Right cardiac atrium (tissue), 5 donors: ENCODE results near the gene KDM4C. TPM values are rescaled to one million over a fixed set of nuclear protein-coding genes. Genes with fewer than 3 reads are reported as not detected.
"Not testable (repeated sequence)": the region's sequence is repeated elsewhere in the genome, so short reads cannot be mapped to it uniquely, and the experiment has no call there.

Source experiments
- ATAC-seq, 2 donors: fragments of 200-7000 bp; cut with Tn5 transposase; one replicate each; pipeline versions ENCODE4 v1.8.0 to v1.9.1; 2020; ENCODE audit warnings: moderate library complexity in 2 of 2, mild to moderate bottlenecking in 1 of 2
- DNase-seq, 3 donors: peaks; one replicate each; pipeline ENCODE4 v3.0.0-alpha.2; 2020
- H3K27ac ChIP-seq: one replicate; pipeline ENCODE4 v1.5.1; 2013; ENCODE audit warnings: mild to moderate bottlenecking, low read length, control low read depth, moderate library complexity
- H3K27me3 ChIP-seq: one replicate; pipeline ENCODE4 v1.6.1; 2013; ENCODE audit not compliant: control insufficient read depth, insufficient read depth
- H3K4me1 ChIP-seq: one replicate; pipeline ENCODE4 v1.6.1; 2013; ENCODE audit warnings: low read length; ENCODE audit not compliant: control insufficient read depth, insufficient read depth
- H3K4me3 ChIP-seq: one replicate; pipeline ENCODE4 v1.5.1; 2013; ENCODE audit warnings: low read length, control low read depth
- H3K9me3 ChIP-seq: one replicate; pipeline ENCODE4 v1.6.1; 2013; ENCODE audit warnings: low read length; ENCODE audit not compliant: control insufficient read depth
- WGBS: extraction: QIAGEN DNeasy Blood & Tissue Kit; methylation state at CpG from one replicate; pipeline ENCODE4 v1.1.7; 2013; 5-methylcytosine and 5-hydroxymethylcytosine counted together
- intact Hi-C, 4 donors: fragments of 100-400 bp; cut with DNase I; formaldehyde crosslinking; loops; one replicate each; pipeline versions ENCODE4 v1.11.0 to v1.14.0; 2022 to 2023
- polyA plus RNA-seq: library from polyadenylated mRNA; stranded (reverse); fragments of 200-250 nt; gene quantifications from one replicate; pipeline ENCODE4 v1.2.3, GENCODE V29; 2013
- total RNA-seq, 4 donors: library from RNA; stranded (reverse); fragmentation: NEBNext Ultra II Directional; extraction: Animal tissue kit (Norgen Biotek cat#: 25700); gene quantifications; one replicate each; pipeline ENCODE4 v1.2.1, GENCODE V29; 2021
- donor health status: healthy with polysubstance abuse.
- donor health status: DM: no; HTN: yes; CAD: no.
- donor health status: DM: no; HTN: no; CAD: no.
- donor health status: DM: no; HTN: yes; CAD: no; lungs with severe emphysema.
- donor health status: DM: yes; HTN: yes; CAD: no.

KDM4C gene
- total and polyA plus RNA-seq, 5 donors, result 6.4 to 20.6 (median 17.1) TPM

DNA sequence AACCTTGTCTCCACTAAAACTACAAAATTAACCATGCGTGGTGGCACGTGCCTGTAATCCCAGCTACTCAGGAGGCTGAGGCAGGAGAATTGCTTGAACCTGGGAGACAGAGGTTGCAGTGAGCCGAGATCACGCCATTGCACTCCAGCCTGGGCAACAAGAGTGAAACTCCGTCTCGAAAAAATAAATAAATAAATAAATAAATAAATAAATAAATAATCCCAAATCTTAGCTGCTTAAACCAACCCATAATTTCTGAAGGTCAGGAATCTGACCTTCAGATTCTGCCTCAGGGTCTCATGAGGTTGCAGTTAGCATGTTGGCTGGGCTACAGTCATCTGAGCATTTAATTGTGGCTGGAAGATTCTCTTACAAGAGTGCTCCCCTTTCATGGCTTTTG, 48.5 kb downstream of the KDM4C start:
- DNase-seq, ATAC-seq, H3K4me3 ChIP-seq, H3K27me3 ChIP-seq, intact Hi-C loops, H3K4me1 ChIP-seq, H3K27ac ChIP-seq, H3K9me3 ChIP-seq: not testable (repeated sequence)
- over 99% methylated on average over 6 of the region's 6 CpGs for WGBS

GRCh38 chr9:6807669-6808068, 49.9 kb downstream of the KDM4C start:
- H3K9me3 ChIP-seq, H3K4me3 ChIP-seq, H3K4me1 ChIP-seq, ATAC-seq, H3K27ac ChIP-seq, intact Hi-C loops, H3K27me3 ChIP-seq: not testable (repeated sequence)
- peak in 1 of 3 donors; percentile 56 for DNase-seq
- WGBS, result 94% methylated on average over 27 of the region's 30 CpGs

- no peaks in the 10 kb centered on the region for H3K4me1 ChIP-seq
- H3K27ac ChIP-seq, result no peak overlapping the region
- no peaks in the 10 kb centered on the region for H3K9me3 ChIP-seq
- H3K27me3 ChIP-seq, result no peaks in the 10 kb centered on the region
- DNase-seq, result no peak
- ATAC-seq, result no peak
- intact Hi-C loops, result no loop called here
- WGBS, result 69% methylated on average over 4 of the region's 4 CpGs
- H3K4me3 ChIP-seq, result no peak overlapping the region
These were observed 53.7 kb downstream of the KDM4C start for GRCh38 chr9:6811436-6811835.

DNA sequence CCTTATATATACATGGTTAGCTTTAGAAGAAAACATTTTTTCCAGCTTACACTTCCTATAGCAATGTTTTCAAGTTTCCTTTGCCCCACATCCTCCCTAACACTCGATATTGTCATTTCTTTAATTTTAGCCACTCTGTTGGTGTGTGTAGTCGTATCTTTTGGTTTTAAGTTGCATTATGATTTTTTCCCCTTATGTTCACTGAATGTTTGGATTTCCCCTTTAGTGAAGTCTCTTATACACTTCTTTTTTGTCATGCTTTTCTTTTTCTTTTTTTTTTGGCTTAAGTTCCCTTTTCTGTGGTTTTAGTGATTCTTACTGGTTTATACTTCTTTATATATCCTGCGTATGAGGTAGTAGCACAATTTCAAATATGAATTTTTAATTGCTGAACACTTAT, 58.8 kb downstream of the KDM4C start:
- H3K9me3 ChIP-seq, result no peaks in the 10 kb centered on the region
- 96% methylated on average over 3 of the region's 3 CpGs for WGBS
- no peak for DNase-seq
- ATAC-seq, result no peak
- no peaks in the 10 kb centered on the region for H3K4me1 ChIP-seq
- intact Hi-C loops, result no loop called here
- H3K27me3 ChIP-seq, result no peaks in the 10 kb centered on the region
- no peak overlapping the region for H3K4me3 ChIP-seq
- H3K27ac ChIP-seq, result no peak overlapping the region

- DNase-seq, result no peak
- WGBS, result 95% methylated on average over 4 of the region's 4 CpGs
- Histone ChIP-seq H3K9me3 (no peaks in the 10 kb centered on the region), H3K4me1 (no peaks in the 10 kb centered on the region), H3K4me3 (no peak overlapping the region), H3K27me3 (no peaks in the 10 kb centered on the region), H3K27ac (no peak overlapping the region)
- ATAC-seq, result no peak
- intact Hi-C loops, result no loop called here
These were observed 60.6 kb downstream of the KDM4C start for GRCh38 chr9:6818292-6818922.

GRCh38 chr9:6819112-6819511, 61.3 kb downstream of the KDM4C start:
- Histone ChIP-seq H3K4me1 (no peaks in the 10 kb centered on the region), H3K27ac (no peak overlapping the region), H3K9me3 (no peaks in the 10 kb centered on the region), H3K27me3 (no peaks in the 10 kb centered on the region), H3K4me3 (no peak overlapping the region)
- DNase-seq (no peak), ATAC-seq (no peak)
- intact Hi-C loops, result no loop called here
- 95% methylated on average over 2 of the region's 2 CpGs for WGBS

GRCh38 chr9:6819529-6819928, 61.8 kb downstream of the KDM4C start:
- Histone ChIP-seq H3K4me1 (no peaks in the 10 kb centered on the region), H3K4me3 (no peak overlapping the region), H3K27ac (no peak overlapping the region), H3K27me3 (no peaks in the 10 kb centered on the region), H3K9me3 (no peaks in the 10 kb centered on the region)
- DNase-seq (no peak), ATAC-seq (no peak)
- 90% methylated on average over 3 of the region's 3 CpGs for WGBS
- intact Hi-C loops, result no loop called here

DNA sequence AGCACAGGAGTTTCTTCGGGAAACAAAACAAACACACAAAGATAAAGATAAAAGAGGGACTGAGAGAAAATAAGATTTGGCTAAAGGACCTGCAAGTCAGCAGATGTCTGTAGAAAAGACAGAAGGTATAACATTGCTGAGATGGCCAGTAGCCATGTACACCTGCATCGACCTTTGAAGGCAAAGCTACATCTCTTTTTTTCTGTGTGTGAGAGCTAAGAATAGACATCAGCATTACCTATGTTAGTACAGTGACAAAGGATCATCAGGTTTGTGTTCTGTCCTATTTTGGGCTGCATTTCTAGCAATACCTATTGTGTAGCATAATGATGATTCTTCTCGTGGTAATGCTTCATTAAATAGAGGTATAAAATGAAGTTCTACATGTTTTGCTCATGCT, 64.9 kb downstream of the KDM4C start:
- no peaks in the 10 kb centered on the region for H3K27me3 ChIP-seq
- H3K9me3 ChIP-seq, result no peaks in the 10 kb centered on the region
- 77% methylated on average over 3 of the region's 3 CpGs for WGBS
- DNase-seq, result no peak
- no peak overlapping the region for H3K4me3 ChIP-seq
- ATAC-seq, result no peak
- no peak overlapping the region for H3K27ac ChIP-seq
- intact Hi-C loops, result no loop called here
- no peaks in the 10 kb centered on the region for H3K4me1 ChIP-seq

GRCh38 chr9:6827439-6828145, 69.8 kb downstream of the KDM4C start:
- 42% methylated on average over 4 of the region's 4 CpGs for WGBS
- ATAC-seq, result no peak
- intact Hi-C loops, result no loop called here

GRCh38 chr9:6829027-6829426, 71.3 kb downstream of the KDM4C start:
- H3K4me1 ChIP-seq, result no peaks in the 10 kb centered on the region
- WGBS, result 98% methylated on average over 2 of the region's 2 CpGs
- ATAC-seq (no peak), DNase-seq (no peak)
- intact Hi-C loops, result no loop called here
- H3K4me3 ChIP-seq, result no peak overlapping the region
- H3K9me3 ChIP-seq, result no peaks in the 10 kb centered on the region
- H3K27me3 ChIP-seq, result no peaks in the 10 kb centered on the region
- H3K27ac ChIP-seq, result no peak overlapping the region

More at GRCh38 chr9:6827439-6828145, 69.8 kb downstream of the KDM4C start:
- DNase-seq, result no peak
- no peaks in the 10 kb centered on the region for H3K4me1 ChIP-seq
- H3K9me3 ChIP-seq, result no peaks in the 10 kb centered on the region
- no peak overlapping the region for H3K27ac ChIP-seq
- H3K27me3 ChIP-seq, result no peaks in the 10 kb centered on the region
- no peak overlapping the region for H3K4me3 ChIP-seq

DNA sequence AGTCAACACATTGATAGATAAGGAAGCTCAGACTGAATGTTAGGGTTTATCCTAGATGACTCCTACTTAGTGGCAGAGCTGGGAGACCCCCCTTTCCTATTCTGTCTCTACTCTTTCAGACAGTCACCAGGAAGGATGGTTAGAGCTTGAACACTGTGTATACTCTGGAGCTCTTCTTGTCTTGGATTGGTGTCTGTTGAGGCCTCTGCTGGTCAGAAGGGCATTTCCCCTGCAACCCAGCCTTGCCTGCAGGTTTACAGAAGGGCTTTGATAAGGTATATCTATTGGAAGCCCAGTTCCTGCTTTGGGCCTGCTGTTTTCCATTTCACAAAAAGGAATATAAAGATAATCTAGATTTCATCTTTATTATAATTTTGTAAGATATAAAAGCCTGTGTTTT, 71.8 kb downstream of the KDM4C start:
- H3K27me3 ChIP-seq, result no peaks in the 10 kb centered on the region
- H3K4me1 ChIP-seq, result no peaks in the 10 kb centered on the region
- DNase-seq (no peak), ATAC-seq (no peak)
- intact Hi-C loops, result no loop called here
- no peaks in the 10 kb centered on the region for H3K9me3 ChIP-seq
- H3K27ac ChIP-seq, result no peak overlapping the region
- H3K4me3 ChIP-seq, result no peak overlapping the region
